ENCODE measurements around the gene BCORL1. TPM values are rescaled to one million over a fixed set of nuclear protein-coding genes. Genes with fewer than 3 reads are reported as not detected.

Gene BCORL1
- polyA plus RNA-seq, 1 of the 3 experiments (the other 2 are of a cell fraction), result 4.2 TPM

- TF ChIP-seq MAX (IDR thresholded peaks at IDR 0.05; ENCODE audit: low read depth) (peak; percentile 64; the same call in 1 of the 2 replicates), ZBTB33 (IDR thresholded peaks at IDR 0.05; ENCODE audit: borderline replicate concordance, low read depth) (no peak), MXI1 (IDR thresholded peaks at IDR 0.05; ENCODE audit: low read depth, low read length) (peak; percentile 34; the same call in 1 of the 2 replicates)
Observed at GRCh38 chrX:129982300-129983251, at the start of gene BCORL1 (continued).

DNA sequence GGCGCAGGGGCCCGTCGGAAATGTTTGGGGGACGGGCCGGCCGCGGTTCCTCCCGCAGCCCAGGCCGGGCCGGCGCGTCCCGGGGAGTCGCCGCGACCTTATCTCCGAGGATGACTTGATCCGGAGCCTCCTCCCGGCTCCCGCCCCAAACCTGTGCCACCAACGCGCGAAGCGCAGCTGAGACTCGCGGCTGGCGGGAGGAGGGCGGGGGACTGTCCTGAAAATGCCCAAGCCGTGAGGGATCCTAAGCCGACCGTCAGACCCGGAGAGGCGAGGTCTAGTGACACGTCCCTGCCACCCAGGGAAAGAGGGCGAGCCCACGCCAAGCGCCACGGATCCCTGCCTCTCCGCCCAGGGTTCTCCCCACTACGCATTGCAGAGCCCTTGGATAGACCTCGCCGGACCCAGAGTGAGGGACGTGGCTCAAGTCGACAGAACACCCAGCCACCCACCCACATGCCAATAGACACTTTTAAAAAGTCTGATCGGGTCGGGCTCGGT, 49.6 kb upstream of the BCORL1 start:
- 29% methylated on average over 19 of the region's 47 CpGs for WGBS (ENCODE audit: low lambda C conversion rate)
- no peak for DNase-seq

More for the DNA sequence above, 49.6 kb upstream of the BCORL1 start:
- Histone ChIP-seq H3K9me3 (no peaks in the 10 kb centered on the region), H3K9ac (peak overlapping the region; percentile 11; the same call in 1 of the 2 replicates), H3K36me3 (replicated peaks in 1 of 2; ENCODE audit: control insufficient read depth in 1 of 2, insufficient read depth in 2 of 2, low read length in 1 of 2) (peaks cover 6 to 11% of the 10 kb centered on the region in 2 experiments), H4K20me1 (ENCODE audit: insufficient read depth) (no peaks in the 10 kb centered on the region), H3K27ac (ENCODE audit: low read depth in 2 of 2, low read length in 1 of 2) (no peak overlapping the region), H3K27me3 (ENCODE audit: insufficient read depth) (peaks cover 11% of the 10 kb centered on the region; the same call in 1 of the 2 replicates), H2AFZ (ENCODE audit: low read depth) (no peak overlapping the region), H3K4me1 (ENCODE audit: control insufficient read depth in 1 of 2, insufficient read depth in 2 of 2, low read depth in 1 of 2, low read length in 1 of 2) (no peaks in the 10 kb centered on the region; a peak in 1 of 4 replicates), H3K9me2 (no peaks in the 10 kb centered on the region), H3K4me2 (peak overlapping the region; percentile 66; the same call in 1 of the 2 replicates), H3K79me2 (ENCODE audit: insufficient read depth) (no peaks in the 10 kb centered on the region), H3K4me3 (ENCODE audit: low read depth in 2 of 2, low read length in 1 of 2) (peak overlapping the region in 1 of 2 experiments; percentile 49; a peak in 2 of 4 replicates), H3F3A (replicated peaks; ENCODE audit: insufficient read depth) (peaks cover 14% of the 10 kb centered on the region)
- TF ChIP-seq USF2 (IDR thresholded peaks at IDR 0.05; ENCODE audit: borderline replicate concordance, low read depth, low read length) (no peak), SMC3 (IDR thresholded peaks at IDR 0.05; ENCODE audit: low read depth, low read length) (no peak), NRF1 (IDR thresholded peaks at IDR 0.05; ENCODE audit: low read depth, low read length) (no peak), RAD21 (IDR thresholded peaks at IDR 0.05; ENCODE audit: low read length) (no peak), EZH2phosphoT487 (IDR thresholded peaks at IDR 0.05; ENCODE audit: borderline replicate concordance, low read depth) (no peak), RCOR1 (IDR thresholded peaks at IDR 0.05; ENCODE audit: low read length) (no peak), GABPA (IDR thresholded peaks at IDR 0.05; ENCODE audit: low read depth) (no peak), TEAD4 (IDR thresholded peaks at IDR 0.05; ENCODE audit: borderline replicate concordance, insufficient read depth) (no peak), ELF1 (IDR thresholded peaks at IDR 0.05) (no peak), TAF1 (IDR thresholded peaks at IDR 0.05; ENCODE audit: borderline replicate concordance, low read depth, low read length) (no peak), RFX5 (IDR thresholded peaks at IDR 0.05; ENCODE audit: low read length) (no peak), MAX (IDR thresholded peaks at IDR 0.05; ENCODE audit: low read depth) (no peak)
- ChIA-PET POLR2A (no interaction called here), CTCF (interaction anchor here (1.0 to 1.2 kb wide), 2 partner anchors 26 to 147 kb away, joined by 3 read pairs; no protein-coding TSS in a partner anchor)

All from SK-N-SH (cell line).